Right lobe of liver (tissue), 6 donors: ENCODE data around the gene WNT4. TPM values are rescaled to one million over a fixed set of nuclear protein-coding genes. Genes with fewer than 3 reads are reported as not detected.

Source experiments
- ATAC-seq, 4 donors: fragments of 200-7000 bp; cut with Tn5 transposase; one replicate each; pipeline ENCODE4 v1.9.1; 2020; ENCODE audit warnings: mild to moderate bottlenecking in 4 of 4, moderate library complexity in 4 of 4
- DNase-seq, 3 donors: peaks; one replicate each; pipeline ENCODE4 v3.0.0-alpha.2; 2020
- H3K27ac ChIP-seq, 3 donors: fragments of 200-600 bp; one replicate each; pipeline ENCODE4 v1.8.0; 2022
- H3K27me3 ChIP-seq, 2 donors: fragments of 200-600 bp; one replicate each; pipeline ENCODE4 v1.8.0; 2022
- H3K36me3 ChIP-seq, 4 donors: fragments of 200-600 bp; sonication (generic) in 1 of 4; one replicate each; pipeline versions ENCODE4 v1.5.1 to v1.8.0; 2017 to 2022; ENCODE audit warnings: control low read depth in 1 of 4
- H3K4me1 ChIP-seq, 4 donors: fragments of 200-600 bp; sonication (generic) in 1 of 4; one replicate each; pipeline versions ENCODE4 v1.5.1 to v1.8.0; 2017 to 2022; ENCODE audit warnings: control low read depth in 1 of 4
- H3K4me3 ChIP-seq, 3 donors: fragments of 200-600 bp; one replicate each; pipeline ENCODE4 v1.8.0; 2022
- H3K9me3 ChIP-seq, 4 donors: fragments of 200-600 bp; sonication (generic) in 1 of 4; one replicate each; pipeline versions ENCODE4 v1.5.1 to v1.8.0; 2017 to 2022; ENCODE audit warnings: control low read depth in 1 of 4
- CTCF ChIP-seq, 4 donors: fragments of 200-600 bp in 3 of 4; fragments of 450-650 bp in 1 of 4; IDR thresholded peaks; one replicate each; pipeline versions ENCODE4 v1.5.1 to v1.8.0; 2016 to 2022; ENCODE audit warnings: antibody characterized with exemption in 4 of 4, mild to moderate bottlenecking in 2 of 4
- POLR2A ChIP-seq: fragments of 450-650 bp; IDR thresholded peaks from one replicate; pipeline ENCODE4 v1.6.1; 2017; ENCODE audit warnings: antibody characterized with exemption, mild to moderate bottlenecking
- WGBS: methylation state at CpG from one replicate; pipeline ENCODE4 v1.1.6; 2018; ENCODE audit warnings: low coverage, low lambda C conversion rate; ENCODE audit not compliant: insufficient coverage; ENCODE audit errors: missing lambda C conversion rate; 5-methylcytosine and 5-hydroxymethylcytosine counted together
- intact Hi-C, 2 donors: fragments of 100-400 bp; cut with DNase I; formaldehyde crosslinking; loops; one replicate each; pipeline versions ENCODE4 v1.11.2 to v1.14.1; 2022
- total RNA-seq, 6 experiments: library from RNA; depleted of rRNA in 2 of 6; stranded (reverse); fragments of >200 nt in 2 of 6; fragmentation: NEBNext Ultra II Directional in 3 of 6; extraction: Animal tissue kit (Norgen Biotek cat#: 25700) in 3 of 6; gene quantifications; one replicate each; pipeline versions ENCODE4 v1.1.0 to v1.2.4, GENCODE V29; 2016 to 2023
- donor health status: DM: no; HTN: yes; CAD: no.
- donor health status: DM: no; HTN: no; CAD: no.
- donor health status: DM: no; HTN: no; CAD: no.
- donor health status: DM: no; HTN: yes; CAD: no.
- donor health status: DM: no; HTN: yes; CAD: no.

Gene WNT4
- total RNA-seq, 6 experiments from 2014 or later, result 0.06 to 0.46 (median 0.21) TPM; not detected in 2

- Histone ChIP-seq H3K4me3 (no peak overlapping the region), H3K9me3 (no peaks in the 10 kb centered on the region), H3K27me3 (peaks cover 0 to 16% of the 10 kb centered on the region in 2 donors), H3K4me1 (peaks cover 0 to 12% (median under 1%) of the 10 kb centered on the region in 4 donors), H3K36me3 (no peaks in the 10 kb centered on the region), H3K27ac (no peak overlapping the region)
- no peak for DNase-seq
- no peak for TF ChIP-seq CTCF (IDR thresholded peaks at IDR 0.05)
- no peak for TF ChIP-seq POLR2A
- no peak for ATAC-seq
- 73% methylated on average over 3 of the region's 5 CpGs for WGBS
- intact Hi-C loops, result no loop called here
Measured at GRCh38 chr1:22140694-22141093, 2.2 kb downstream of the WNT4 start.

- H3K4me3 ChIP-seq, result no peak overlapping the region
- peaks cover 0 to 16% of the 10 kb centered on the region in 2 donors for H3K27me3 ChIP-seq
- TF ChIP-seq CTCF (IDR thresholded peaks at IDR 0.05) (no peak), POLR2A (no peak)
- H3K36me3 ChIP-seq, result no peaks in the 10 kb centered on the region
- ATAC-seq, result no peak
- intact Hi-C loops, result loop anchor here (10.0 kb wide), 4 partner anchors 125 to 505 kb away; partner anchors contain the start of gene C1QC (in 1 of the 2)
- no CpG with 5 or more reads among the region's 12 CpGs for WGBS
- DNase-seq, result no peak
- no peak overlapping the region for H3K27ac ChIP-seq
- no peaks in the 10 kb centered on the region for H3K9me3 ChIP-seq
- peaks cover 0 to 12% (median under 1%) of the 10 kb centered on the region in 4 donors for H3K4me1 ChIP-seq
Measured at GRCh38 chr1:22139817-22140216, 3.1 kb downstream of the WNT4 start.

- 72% methylated on average over 2 of the region's 15 CpGs for WGBS
- no peak overlapping the region for H3K4me3 ChIP-seq
- H3K27ac ChIP-seq, result no peak overlapping the region
- ATAC-seq (no peak), DNase-seq (no peak)
- intact Hi-C loops, result loop anchor here (10.0 kb wide), 4 partner anchors 126 to 506 kb away; partner anchors contain the start of gene C1QC (in 1 of the 2)
- H3K9me3 ChIP-seq, result no peaks in the 10 kb centered on the region
- H3K36me3 ChIP-seq, result no peaks in the 10 kb centered on the region
- no peak for TF ChIP-seq CTCF (IDR thresholded peaks at IDR 0.05)
- no peak for TF ChIP-seq POLR2A
- peaks cover 0 to 12% (median under 1%) of the 10 kb centered on the region in 4 donors for H3K4me1 ChIP-seq
- peaks cover 0 to 9% of the 10 kb centered on the region in 2 donors for H3K27me3 ChIP-seq
Measured at GRCh38 chr1:22139066-22139594, 3.8 kb downstream of the WNT4 start.

GRCh38 chr1:22137004-22137720 lies 5.7 kb downstream of the WNT4 start:
- Histone ChIP-seq H3K4me3 (no peak overlapping the region), H3K36me3 (no peaks in the 10 kb centered on the region), H3K27me3 (peaks cover 0 to 7% of the 10 kb centered on the region in 2 donors), H3K9me3 (no peaks in the 10 kb centered on the region), H3K4me1 (peaks cover 0 to 3% (median 0%) of the 10 kb centered on the region in 4 donors), H3K27ac (no peak overlapping the region)
- no peak for TF ChIP-seq CTCF (IDR thresholded peaks at IDR 0.05)
- no peak for TF ChIP-seq POLR2A
- ATAC-seq (no peak), DNase-seq (no peak)
- intact Hi-C loops, result loop anchor here (10.0 kb wide), 4 partner anchors 128 to 508 kb away; partner anchors contain the start of gene C1QC (in 1 of the 2)
- WGBS, result 38% methylated on average over 8 of the region's 16 CpGs
